ENCODE data around the gene UPB1.

Gene UPB1

DNA sequence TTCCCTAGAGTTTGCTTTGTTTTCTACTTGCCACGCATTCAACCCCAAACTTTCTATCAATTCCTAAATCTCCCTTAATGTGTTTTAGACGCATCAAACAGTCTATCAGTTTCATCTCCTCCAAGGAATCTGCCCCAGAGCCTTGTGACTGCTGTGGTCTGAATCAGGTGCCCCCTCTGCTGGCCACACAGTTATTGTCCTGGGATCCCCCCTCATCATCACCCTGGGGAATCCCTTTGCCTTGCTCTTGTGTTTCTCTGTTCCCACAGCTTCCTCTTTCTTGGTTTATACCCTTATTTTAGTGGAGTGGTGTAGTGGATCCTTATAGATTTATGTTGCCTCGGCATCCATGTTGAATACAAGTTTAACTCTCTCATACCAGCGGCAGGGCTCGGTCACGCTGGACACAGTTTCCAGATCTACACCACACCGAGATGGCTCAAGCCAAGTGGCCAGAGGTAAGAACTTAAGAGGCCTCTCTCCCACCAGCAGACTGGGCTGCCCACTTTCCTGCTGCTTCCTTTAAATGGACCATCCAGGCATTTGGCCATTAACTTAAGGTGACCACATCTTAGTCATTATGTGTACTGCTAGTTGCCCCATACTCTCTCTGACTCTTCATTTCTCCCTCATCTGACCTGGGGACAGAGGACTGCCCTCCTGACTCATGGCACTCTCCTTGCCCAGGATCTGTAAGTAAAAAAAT lies 8.2 kb downstream of the UPB1 start:
- H3K27me3 ChIP-seq (replicated peaks; ENCODE audit: insufficient read depth, low read length), result no peaks in the 10 kb centered on the region
- H3K9ac ChIP-seq (ENCODE audit: low read length), result no peak overlapping the region
- H3K9me2 ChIP-seq (replicated peaks; ENCODE audit: insufficient read depth, low read length), result no peaks in the 10 kb centered on the region
- no peaks in the 10 kb centered on the region for H3K4me1 ChIP-seq (ENCODE audit: low read length)
- H3K27ac ChIP-seq (ENCODE audit: low read length), result no peak overlapping the region
- H3K79me2 ChIP-seq (ENCODE audit: low read length), result no peaks in the 10 kb centered on the region
- no peak overlapping the region for H3K4me2 ChIP-seq (ENCODE audit: low read depth, low read length)
- TF ChIP-seq, protein P1, sequence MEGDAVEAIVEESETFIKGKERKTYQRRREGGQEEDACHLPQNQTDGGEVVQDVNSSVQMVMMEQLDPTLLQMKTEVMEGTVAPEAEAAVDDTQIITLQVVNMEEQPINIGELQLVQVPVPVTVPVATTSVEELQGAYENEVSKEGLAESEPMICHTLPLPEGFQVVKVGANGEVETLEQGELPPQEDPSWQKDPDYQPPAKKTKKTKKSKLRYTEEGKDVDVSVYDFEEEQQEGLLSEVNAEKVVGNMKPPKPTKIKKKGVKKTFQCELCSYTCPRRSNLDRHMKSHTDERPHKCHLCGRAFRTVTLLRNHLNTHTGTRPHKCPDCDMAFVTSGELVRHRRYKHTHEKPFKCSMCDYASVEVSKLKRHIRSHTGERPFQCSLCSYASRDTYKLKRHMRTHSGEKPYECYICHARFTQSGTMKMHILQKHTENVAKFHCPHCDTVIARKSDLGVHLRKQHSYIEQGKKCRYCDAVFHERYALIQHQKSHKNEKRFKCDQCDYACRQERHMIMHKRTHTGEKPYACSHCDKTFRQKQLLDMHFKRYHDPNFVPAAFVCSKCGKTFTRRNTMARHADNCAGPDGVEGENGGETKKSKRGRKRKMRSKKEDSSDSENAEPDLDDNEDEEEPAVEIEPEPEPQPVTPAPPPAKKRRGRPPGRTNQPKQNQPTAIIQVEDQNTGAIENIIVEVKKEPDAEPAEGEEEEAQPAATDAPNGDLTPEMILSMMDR (IDR thresholded peaks at IDR 0.05; ENCODE audit: low read length), result peak; percentile 78
- TF ChIP-seq EZH2 (optimal IDR thresholded peaks at IDR 0.05; ENCODE audit: low read depth, low read length), result no peak
- H3F3A ChIP-seq (ENCODE audit: insufficient read depth, low read length), result no peaks in the 10 kb centered on the region
- H3K36me3 ChIP-seq (replicated peaks; ENCODE audit: insufficient read depth, low read length), result no peaks in the 10 kb centered on the region
- no peak overlapping the region for H3K4me3 ChIP-seq (ENCODE audit: low read length)
- no peaks in the 10 kb centered on the region for H4K20me1 ChIP-seq (ENCODE audit: insufficient read depth, low read length)
- H3K9me3 ChIP-seq (replicated peaks; ENCODE audit: insufficient read depth, low read length), result no peaks in the 10 kb centered on the region
- DNase-seq, result peak; percentile 55
- no peak overlapping the region for H2AFZ ChIP-seq (ENCODE audit: low read length)

DNA sequence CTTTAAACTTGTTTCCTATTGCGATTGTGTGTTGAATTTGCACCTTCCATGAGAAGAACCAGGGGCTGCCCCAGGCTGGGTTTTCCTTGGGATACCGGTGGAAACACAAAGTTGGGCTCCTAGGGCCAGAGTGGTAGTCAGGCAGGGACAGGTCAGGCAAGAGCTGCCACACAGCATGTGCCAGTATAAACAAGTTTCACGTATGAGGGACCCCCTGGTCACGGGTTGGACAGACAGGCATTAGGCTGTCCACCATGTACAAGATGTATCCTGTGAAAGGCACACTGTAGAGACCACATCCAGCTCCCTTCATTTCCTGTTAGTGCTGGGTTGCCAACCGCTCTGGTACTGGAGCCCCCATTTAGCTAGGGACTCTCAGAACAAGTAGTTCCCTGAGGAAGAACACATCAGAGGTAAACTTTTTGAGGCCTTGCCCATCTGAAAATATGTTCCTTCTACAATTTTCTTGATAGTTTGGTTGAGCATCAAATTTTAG lies 8.8 kb downstream of the UPB1 start:
- no peaks in the 10 kb centered on the region for H3F3A ChIP-seq (ENCODE audit: insufficient read depth, low read length)
- no peak overlapping the region for H2AFZ ChIP-seq (ENCODE audit: low read length)
- no peak for DNase-seq
- no peaks in the 10 kb centered on the region for H4K20me1 ChIP-seq (ENCODE audit: insufficient read depth, low read length)
- no peak overlapping the region for H3K9ac ChIP-seq (ENCODE audit: low read length)
- H3K9me3 ChIP-seq (replicated peaks; ENCODE audit: insufficient read depth, low read length), result no peaks in the 10 kb centered on the region
- no peaks in the 10 kb centered on the region for H3K36me3 ChIP-seq (replicated peaks; ENCODE audit: insufficient read depth, low read length)
- no peak overlapping the region for H3K27ac ChIP-seq (ENCODE audit: low read length)
- TF ChIP-seq EZH2 (optimal IDR thresholded peaks at IDR 0.05; ENCODE audit: low read depth, low read length) (no peak), EZH2phosphoT487 (IDR thresholded peaks at IDR 0.05; ENCODE audit: low read length) (no peak)
- TF ChIP-seq, protein P1 (IDR thresholded peaks at IDR 0.05; ENCODE audit: low read length), result no peak
- H3K79me2 ChIP-seq (ENCODE audit: low read length), result no peaks in the 10 kb centered on the region
- H3K4me1 ChIP-seq (ENCODE audit: low read length), result no peaks in the 10 kb centered on the region
- H3K9me2 ChIP-seq (replicated peaks; ENCODE audit: insufficient read depth, low read length), result no peaks in the 10 kb centered on the region
- no peaks in the 10 kb centered on the region for H3K27me3 ChIP-seq (replicated peaks; ENCODE audit: insufficient read depth, low read length)
- no peak overlapping the region for H3K4me3 ChIP-seq (ENCODE audit: low read length)
- no peak overlapping the region for H3K4me2 ChIP-seq (ENCODE audit: low read depth, low read length)

DNA sequence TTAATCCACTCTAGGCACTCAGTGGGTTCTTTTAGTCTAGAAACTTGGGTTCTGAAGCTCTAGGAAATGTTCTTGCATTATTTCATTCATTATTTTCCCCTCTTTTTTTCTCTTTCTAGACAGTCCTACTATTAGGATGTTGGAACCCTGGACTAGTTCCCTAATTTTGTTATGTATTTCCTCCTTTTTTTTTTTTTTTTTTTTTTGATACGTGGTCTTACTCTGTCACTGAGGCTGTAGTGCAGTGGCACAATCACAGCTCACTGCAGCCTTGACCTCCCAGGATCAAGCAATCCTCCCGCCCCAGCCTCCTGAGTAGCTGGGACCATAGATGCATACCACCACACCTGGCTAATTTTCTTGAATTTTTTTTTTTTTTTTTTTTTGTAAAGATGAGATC lies 9.4 kb downstream of the UPB1 start:
- Histone ChIP-seq H3K79me2 (ENCODE audit: low read length) (no peaks in the 10 kb centered on the region), H4K20me1 (ENCODE audit: insufficient read depth, low read length) (no peaks in the 10 kb centered on the region), H3K27ac (ENCODE audit: low read length) (no peak overlapping the region), H3K4me1 (ENCODE audit: low read length) (no peaks in the 10 kb centered on the region), H3F3A (ENCODE audit: insufficient read depth, low read length) (no peaks in the 10 kb centered on the region), H3K9me2 (replicated peaks; ENCODE audit: insufficient read depth, low read length) (no peaks in the 10 kb centered on the region), H2AFZ (ENCODE audit: low read length) (no peak overlapping the region), H3K4me3 (ENCODE audit: low read length) (no peak overlapping the region), H3K36me3 (replicated peaks; ENCODE audit: insufficient read depth, low read length) (no peaks in the 10 kb centered on the region), H3K9me3 (replicated peaks; ENCODE audit: insufficient read depth, low read length) (no peaks in the 10 kb centered on the region), H3K27me3 (replicated peaks; ENCODE audit: insufficient read depth, low read length) (no peaks in the 10 kb centered on the region), H3K4me2 (ENCODE audit: low read depth, low read length) (no peak overlapping the region), H3K9ac (ENCODE audit: low read length) (no peak overlapping the region)
- no peak for TF ChIP-seq EZH2phosphoT487 (IDR thresholded peaks at IDR 0.05; ENCODE audit: low read length)
- TF ChIP-seq EZH2 (optimal IDR thresholded peaks at IDR 0.05; ENCODE audit: low read depth, low read length), result no peak
- TF ChIP-seq, protein P1 (IDR thresholded peaks at IDR 0.05; ENCODE audit: low read length), result no peak
- no peak for DNase-seq
